GM21619 (cell line): ENCODE results near the gene GADD45GIP1.

Source experiments
- ATAC-seq: cut with Tn5 transposase; IDR thresholded peaks from one replicate; pipeline ENCODE4 v1.9.1; 2021; ENCODE audit not compliant: unreplicated experiment

The GADD45GIP1 gene

DNA sequence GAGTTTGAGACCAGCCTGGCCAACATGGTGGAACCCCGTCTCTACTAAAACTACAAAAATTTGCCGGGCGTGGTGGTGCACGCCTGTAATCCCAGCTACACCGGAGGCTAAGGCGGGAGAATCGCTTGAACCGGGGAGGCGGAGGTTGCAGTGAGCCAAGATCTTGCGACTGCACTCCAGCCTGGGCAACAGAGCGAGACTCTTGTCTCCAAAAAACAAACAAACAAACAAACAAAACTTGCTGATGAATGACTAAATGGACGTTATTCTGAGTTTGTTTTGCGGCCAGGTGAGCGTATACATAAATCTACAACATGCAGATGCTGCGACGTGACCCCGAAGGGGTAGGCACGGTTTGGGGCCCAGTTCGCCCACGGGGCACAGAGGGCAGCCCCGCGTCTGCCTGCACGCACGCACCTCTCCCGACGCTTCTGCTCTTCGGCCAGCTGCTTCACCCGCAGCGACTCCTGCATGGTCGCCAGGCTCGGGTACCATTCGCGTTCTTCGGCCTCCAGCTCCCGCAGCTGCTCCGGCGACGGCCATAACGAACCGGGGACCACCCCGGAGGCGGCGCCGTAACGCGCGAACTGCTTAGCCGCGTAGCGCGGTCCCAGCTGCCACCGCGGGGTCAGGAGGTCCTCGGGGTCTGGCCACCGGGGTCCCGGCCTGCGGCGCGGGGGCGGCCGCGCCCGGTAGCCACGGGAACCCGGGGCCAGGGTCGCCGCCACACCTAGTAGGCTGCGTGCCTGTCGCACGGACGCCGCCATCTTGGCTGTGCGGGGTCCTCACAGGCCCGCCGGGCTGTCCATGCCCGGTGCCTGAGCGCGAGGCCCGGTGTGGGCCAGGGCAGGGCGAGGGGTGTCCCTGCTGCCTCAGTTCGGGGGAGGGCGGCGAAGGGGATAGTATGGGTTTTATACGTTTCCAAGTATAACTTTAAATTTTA, at the start of gene GADD45GIP1:
Gene GADD45GIP1, minus strand, starts transcription at position 778 of the 943 bp plus-strand sequence. Its CDS starts 11 bp downstream, at position 767.
- ATAC-seq, result peak; percentile 73

DNA sequence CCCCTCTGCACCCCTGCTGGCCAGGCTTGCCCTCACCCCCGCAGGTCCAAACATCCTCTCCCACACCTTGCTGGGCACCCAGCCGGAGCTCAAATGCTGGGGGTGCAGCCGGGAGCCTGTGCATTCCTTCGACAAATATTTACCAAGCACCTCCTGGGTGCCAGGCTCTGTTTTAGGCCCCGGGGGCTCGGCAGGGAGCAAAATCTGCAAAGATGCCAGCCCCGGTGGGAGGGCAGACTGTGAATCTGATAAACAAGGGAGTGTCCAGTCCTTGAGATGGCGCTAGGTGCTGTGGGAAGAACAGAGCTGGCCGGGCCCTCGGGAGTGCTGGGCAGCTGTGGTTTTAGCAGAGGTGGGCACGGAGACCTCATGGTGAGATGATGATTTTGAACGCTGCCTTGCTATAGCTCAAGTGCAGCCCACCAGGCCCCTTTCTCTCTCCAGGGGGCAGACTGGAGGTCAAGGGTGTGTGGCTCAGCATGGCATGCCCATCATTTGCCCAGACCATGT, 48.9 kb upstream of the GADD45GIP1 start:
- no peak for ATAC-seq

DNA sequence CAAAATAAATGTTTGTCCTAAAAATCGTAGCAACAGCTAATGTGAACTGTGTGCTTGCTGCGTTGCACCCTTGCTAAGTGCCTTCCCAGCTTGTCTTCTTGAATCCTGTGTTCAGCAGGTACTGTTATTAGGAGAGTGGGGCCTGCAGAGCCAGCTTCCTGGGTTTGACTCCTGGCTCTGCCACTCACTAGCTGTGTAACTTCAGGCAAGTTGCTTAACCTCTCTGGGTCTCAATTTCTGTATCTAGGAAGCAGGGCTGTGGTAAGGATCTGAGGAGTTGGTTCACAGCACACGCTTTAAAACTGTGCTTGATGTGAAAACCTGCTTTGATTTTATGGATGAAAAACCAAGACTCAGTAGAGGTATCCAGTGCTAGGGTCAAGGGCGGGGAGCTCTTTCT, 48.2 kb upstream of the GADD45GIP1 start:
- no peak for ATAC-seq

DNA sequence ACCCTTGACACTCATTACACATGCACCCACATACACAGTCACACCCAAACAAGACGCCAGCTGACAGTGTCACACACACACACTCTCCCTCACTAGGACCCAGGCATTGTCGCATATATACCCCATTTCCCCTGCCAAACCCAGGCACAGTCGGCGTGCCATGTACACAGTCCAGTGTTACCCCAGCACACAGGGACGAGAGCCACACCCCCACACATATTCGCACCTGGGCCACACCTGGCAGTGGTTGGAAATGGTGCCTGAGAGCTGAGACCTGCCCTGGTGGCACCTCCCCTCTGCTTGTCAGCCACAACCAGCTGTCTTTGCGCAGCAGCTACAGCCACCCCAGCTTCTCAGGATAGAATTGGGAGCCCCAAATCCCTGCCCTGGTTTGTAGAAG, 47.2 kb upstream of the GADD45GIP1 start:
- no peak for ATAC-seq

DNA sequence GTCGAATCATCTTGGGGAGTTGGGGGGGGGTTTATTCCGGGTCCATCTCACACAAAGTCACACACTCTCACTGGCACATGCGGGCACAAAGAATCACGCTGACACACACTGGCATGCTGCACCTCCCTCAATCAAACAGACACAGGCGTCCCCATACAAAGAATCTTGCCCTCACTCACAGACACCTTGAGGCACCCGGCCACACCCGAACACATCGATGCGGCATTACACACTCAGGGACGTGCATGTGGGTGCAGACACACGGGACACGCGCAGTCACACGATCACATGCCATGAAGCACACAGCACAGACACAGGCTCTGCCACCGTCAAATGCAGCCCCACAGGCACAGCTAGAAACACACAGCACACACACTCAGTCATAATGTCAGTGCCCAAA, 46.1 kb upstream of the GADD45GIP1 start:
- ATAC-seq, result no peak

DNA sequence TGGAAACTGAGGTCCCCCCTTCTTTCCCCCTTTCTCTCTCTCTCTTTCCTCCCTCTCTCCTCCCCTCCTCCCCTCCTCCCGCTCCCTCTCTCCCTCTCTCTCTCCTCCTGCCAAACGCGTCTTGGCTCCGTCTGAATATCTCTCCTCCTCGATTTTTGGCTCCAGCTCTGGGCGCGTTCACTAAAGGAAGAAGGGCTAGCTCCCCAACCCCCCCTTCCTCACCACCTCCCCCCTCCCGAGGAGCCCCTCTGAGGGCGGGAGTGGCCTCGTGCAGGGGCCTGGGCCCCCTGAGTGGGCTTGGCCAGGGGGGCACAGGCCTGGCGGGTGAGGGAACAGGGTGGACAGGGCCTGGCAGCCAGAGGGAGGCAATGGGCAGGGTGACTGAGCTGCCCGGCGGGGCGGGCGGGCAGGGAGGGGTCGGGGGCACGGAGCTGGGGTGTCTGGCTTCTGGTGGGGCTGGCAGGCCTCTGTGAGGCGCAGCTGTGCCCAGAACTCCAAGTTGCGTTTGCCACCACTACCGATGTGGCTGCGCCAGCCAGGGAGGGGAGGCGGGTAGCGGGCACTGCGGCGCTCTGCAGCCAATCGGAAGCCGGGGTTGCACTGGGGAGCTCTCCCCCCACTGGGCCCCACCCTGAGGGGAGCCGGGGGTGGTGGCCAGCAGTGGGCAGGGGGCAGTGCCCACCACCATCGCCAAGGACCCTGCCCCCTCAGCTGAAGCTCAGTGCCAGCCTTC, 45.3 kb upstream of the GADD45GIP1 start:
- no peak for ATAC-seq

DNA sequence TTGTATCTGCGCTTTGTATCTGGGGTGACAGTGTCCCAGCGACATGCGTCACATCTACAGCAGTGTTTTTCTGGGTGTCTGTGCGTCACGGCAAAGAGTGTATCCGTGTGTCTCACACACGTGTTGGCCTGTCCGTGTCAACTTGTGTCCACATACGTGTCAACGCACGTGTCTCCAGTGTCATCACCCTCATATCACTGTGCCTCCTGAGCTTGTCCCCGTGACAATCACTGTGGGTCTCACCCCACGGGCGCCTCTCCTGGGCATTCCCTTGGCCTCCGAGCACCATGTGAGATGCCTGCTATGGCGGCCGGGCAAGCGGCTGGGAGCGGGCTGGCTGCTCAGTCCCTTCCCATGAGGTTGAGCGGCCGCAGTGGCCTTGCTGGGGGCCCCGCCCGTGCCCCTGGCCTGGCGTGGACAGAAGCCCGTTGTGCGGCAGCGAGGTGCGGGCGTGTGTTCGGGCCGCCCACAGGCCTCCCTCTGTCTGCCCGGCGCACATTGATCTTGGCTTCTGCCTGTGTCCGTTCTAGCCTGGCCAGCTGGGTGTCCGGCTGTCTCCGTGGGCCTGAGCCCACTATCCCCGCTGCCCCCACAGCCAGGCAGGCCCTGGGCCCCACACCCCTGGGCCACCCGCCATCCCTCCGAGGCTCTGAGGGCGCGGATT, 44.6 kb upstream of the GADD45GIP1 start:
- ATAC-seq, result no peak

DNA sequence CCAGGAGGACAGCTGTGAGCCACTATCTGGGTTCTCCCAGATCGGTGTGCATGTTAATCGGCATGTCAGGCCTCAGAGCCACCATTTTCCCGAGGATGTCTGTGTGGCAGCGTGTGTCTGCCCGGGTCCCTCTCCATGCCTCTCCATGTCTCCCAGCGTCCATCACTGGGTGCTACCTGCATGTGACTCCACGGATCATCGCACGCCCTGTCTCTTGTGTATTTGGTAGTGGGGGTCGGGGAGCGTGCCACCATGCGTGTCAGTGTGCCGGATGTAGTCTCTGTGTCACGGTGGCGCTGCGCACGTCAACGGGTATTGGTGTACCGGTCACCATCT, 44.1 kb upstream of the GADD45GIP1 start:
- ATAC-seq, result no peak

DNA sequence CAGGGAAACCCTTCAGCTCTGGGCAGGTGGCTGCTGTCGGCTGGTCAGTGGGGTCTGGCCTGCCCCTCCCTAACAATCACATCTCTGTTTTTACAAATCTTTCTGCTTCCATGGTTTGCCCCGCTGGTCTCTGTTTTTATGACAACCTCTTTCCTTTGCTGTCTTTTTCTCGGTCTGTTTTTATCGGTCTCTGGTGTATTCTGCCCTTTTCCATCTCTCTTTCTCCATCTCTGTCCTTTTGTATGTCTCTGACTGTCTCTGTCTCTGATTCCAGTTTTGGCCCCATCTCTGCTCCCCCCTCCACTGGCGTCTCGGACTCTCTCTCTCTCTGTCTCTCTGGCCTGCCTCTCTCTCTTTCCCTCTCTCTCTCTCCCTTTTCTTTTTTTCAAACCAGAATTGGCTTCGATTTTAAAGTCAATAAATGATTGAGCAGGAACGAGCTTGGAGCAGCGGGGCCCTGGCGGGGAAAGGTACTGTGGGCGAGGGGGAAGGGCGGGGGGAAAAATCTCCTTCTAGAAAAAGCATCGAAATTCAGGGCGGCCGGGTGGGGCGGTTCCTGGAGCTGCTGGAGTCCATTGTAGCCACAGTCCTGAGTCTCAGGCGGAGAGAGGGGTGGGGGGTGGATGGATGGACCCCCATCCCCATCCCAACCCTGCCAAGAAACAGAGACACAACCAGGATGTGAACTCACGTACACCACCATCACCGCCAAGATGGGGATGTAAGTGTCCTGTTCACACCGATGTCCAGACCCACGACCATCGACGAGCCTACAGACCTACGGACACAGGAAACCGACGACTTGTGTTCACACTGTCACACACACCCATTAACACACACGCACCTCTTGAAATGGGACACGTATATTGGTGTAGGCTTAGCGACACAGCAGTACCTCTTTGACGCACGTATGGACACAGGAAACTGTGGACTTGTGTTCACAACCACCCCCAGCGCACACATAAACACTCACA, 41.2 kb upstream of the GADD45GIP1 start:
- no peak for ATAC-seq

DNA sequence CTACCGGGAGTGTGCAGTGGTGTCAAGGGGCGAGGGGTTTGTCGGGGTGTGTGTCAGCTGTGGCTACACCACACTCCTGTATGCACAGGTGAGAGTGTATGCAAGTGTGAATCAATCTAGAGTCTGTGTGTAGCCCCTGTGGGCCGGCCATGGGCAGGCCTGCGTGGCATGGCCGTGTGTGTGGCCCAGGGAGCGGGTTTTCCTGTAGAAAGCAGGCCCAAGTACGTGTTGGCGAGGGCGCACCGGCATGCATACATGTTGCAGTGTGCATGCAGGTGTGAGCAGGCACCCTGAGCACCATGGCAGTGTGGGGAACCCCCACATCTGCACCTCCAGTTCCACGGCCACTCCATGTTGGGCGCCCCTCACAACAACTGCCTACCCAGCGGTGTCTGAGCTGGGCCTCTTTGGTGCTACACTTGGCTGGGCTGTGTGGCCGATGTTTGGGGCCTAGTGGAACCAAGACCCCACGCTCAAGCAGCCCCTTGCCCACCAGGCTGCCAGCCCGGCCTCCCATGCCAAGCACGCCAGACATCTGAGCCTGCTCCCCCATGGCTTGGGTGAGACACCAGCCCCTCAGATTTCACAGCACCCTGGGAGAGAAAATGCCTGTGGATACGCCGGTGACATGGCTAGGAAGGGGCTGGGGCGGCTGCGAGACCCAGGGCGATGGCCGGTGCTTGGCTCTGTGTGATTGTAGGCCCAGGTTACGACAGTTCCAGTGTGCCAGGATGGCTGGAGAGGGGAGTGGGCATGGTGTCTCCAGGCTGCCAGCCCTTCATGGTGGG, 40.4 kb upstream of the GADD45GIP1 start:
- no peak for ATAC-seq

DNA sequence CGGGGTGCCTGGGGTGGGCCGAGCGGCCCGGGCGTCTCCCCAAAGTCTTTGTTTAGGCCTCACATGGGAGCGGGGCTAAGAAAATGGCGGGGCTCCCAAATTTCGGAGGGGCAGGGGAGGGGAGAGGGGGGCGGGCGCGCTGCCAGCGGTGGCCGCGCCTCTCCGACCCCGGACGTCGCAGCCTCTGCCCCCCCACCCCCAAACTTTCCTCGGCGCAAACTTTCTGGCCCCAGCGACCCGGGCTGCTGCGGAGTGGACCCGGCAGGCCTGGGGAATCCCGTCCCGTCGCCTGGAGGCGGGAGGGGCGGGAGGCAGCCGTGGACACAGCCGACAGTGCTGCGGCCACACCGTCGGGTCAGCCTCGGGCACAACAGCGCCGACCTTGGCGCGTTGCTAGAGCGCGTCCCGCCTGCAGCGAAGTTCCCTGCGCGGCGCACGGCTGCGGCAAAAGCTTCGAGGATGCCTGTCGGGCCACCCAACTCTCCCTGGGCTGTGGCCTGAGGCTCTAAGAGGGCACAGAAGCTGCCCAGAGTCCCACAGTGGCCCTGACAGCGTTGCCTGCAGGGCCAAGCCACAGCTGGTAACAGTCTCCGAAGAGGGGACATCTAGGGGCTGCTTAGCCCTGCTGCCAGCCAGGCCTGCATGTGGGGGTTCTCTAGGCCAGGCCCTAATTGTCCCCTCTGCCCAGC, 39.5 kb upstream of the GADD45GIP1 start:
- ATAC-seq, result no peak

DNA sequence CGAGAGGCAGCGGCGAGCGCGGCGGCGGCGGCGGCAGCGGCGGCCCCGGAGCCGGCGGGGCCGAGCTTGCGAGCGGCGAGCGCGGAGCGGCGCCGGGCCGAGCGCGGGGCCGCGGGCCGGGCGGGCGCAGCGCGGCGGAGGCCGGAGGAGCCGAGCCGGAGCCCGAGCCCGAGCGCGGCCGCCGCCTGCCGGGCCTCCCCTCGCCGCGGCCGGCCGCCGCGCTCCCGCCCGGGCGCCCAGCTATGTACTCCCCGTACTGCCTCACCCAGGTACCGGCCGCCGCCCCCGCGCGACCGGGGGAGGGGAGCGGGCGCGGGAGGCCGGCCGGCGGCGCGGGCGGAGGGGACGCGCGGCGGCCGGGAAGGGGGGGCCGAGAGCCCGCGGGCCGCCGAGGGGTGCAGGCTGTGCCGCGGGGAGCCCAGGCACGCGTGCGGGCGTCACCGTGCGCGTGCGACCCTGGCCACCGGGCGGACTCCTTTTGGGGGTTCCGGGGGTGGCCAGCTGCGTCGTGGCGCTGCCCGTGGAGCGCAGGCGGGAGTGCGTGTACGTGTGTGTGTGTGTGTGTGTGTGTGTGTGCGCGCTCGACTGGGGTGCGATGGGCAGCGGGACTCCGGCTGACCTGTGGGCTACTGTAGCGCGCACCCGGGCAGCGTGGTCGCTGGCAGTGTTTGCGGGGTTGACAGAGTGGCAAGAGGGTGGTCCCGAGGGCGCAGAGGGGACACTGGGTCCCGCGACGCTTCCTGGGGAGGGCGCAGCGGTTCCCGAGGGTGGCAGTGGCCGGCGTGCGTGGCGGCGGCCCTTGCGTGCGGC, 38.8 kb upstream of the GADD45GIP1 start:
- ATAC-seq, result no peak

DNA sequence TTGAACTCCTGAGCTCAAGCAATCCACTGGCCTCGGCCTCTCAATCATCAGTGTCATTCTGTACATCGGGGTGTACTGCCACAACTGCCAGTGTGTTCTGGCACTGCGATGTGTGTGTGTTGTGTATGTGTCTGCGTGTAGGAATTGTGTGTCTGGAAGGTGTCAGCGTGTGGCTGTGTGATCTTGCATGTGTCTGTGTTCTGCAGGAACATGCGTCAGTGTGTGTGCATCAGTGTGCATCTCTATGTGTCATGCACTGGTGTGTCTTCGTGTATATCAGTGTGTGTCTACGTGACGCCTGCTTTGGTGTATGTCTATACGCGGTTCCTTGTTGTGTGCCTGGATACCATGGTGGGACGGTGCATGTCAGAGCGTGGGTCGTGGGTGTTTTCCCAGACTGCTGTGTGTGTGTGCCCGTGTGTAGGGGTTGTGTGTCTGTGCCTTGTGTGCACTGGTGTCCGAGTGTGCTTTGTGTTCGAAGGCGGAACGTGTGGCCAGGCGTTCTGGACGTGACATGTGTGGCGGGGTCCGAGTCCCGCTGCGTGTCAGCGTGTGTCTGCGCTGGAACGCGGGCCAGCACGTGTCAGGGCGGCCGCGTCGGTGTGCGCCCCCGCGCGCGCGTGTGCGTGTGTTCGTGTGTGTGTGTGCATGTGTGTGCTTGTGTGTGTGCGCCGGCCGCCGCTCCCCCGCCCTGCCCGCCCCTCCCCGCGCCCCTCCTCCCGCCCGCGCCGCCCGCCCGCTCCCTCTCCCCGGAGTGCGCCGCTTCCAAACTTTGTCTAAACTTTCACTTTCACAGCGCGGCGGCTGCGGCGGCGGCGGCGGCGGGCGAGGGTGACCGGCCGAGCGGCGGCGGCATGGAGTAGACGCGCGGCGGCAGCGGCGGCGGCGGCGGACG, 37.9 kb upstream of the GADD45GIP1 start, which contains the start of gene NFIX:
Gene NFIX, plus strand, starts transcription at position 775 of the 895 bp plus-strand sequence. CDS start 363 bp downstream, outside the sequence.
- ATAC-seq, result no peak

DNA sequence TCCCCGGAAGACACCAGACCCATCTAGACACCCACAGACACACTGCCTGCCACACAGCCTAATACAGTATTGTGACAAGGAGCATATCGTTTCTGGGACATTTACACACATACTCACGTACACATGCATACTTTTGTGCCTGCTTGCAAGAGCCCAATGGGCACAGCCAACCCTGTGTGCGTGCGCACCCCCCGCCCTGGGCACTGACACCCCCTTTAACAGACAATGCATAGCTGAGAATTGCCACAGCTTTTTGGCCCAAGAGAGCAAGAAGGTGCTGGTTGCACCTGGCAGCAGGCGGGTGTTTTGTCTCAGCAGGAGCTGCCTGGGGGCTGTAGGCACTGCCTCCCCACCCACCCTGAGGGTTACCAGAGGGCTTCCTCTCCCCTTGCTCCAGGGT, 36.5 kb upstream of the GADD45GIP1 start:
- no peak for ATAC-seq

DNA sequence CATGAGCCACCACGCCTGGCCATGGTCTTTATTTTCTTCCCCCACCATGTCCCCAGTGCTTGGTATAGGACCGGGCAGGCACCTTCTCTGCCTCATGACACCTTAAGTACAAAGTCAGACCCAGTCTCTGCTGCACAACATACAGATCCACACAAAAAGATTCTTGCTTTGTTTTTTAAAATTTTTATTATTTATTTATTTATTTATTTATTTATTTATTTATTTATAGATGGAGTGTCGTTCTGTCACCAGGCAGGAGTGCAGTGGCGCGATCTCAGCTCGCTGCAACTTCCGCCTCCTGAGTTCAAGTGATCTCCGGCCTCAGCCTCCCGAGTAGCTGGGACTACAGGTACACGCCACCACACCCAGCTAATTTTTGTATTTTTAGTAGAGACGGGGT, 35.7 kb upstream of the GADD45GIP1 start:
- ATAC-seq, result no peak

DNA sequence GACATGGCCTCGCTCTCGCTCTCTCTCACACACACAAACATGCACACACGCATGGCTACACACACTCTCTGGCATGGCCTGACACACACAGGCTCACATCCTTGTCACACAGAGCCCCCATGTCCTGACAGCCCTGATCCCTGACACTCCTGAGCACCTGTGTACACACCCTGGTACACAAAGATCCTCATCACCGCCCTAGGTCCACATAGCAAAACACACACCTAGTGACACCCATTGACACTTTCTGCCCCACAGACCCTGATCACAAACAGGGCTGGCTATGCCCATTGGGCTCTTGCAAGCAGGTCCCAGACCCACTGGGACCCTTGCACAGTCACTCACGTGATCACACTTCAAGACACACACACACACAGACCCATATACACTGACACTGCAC, 34.3 kb upstream of the GADD45GIP1 start:
- no peak for ATAC-seq

DNA sequence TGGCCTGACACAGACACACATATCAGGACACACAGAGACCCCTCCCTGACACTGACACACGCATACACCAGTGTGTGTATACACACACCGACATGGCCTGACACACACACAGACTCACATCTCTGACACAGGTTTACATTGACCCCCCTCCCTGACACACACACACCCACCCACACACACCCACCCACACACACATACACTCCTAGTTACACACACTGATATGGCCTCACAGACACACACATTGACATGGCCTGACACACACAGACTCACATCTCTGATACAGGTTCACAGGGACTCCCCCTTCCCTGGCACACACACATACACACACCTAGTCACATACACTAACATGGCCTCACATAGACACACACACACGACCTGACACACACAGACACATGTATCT, 33.8 kb upstream of the GADD45GIP1 start:
- ATAC-seq, result no peak
